Upper lobe of left lung (tissue), 6 donors: ENCODE measurements around the gene RTEL1. TPM values are rescaled to one million over a fixed set of nuclear protein-coding genes. Genes with fewer than 3 reads are reported as not detected.

Experiments
- ATAC-seq, 2 donors: fragments of 200-7000 bp; cut with Tn5 transposase; one replicate each; pipeline ENCODE4 v1.9.1; 2022; ENCODE audit warnings: mild to moderate bottlenecking in 2 of 2, moderate library complexity in 2 of 2; ENCODE audit not compliant: low FRiP score in 2 of 2
- DNase-seq, 2 donors: peaks; one replicate each; pipeline ENCODE4 v3.0.0-alpha.2; 2019 to 2020
- H3K27ac ChIP-seq, 4 donors: fragments of 200-600 bp; sonication (generic); one replicate each; pipeline ENCODE4 v1.5.1; 2016 to 2019
- H3K27me3 ChIP-seq, 4 donors: fragments of 200-600 bp; sonication (generic); one replicate each; pipeline ENCODE4 v1.5.1; 2017 to 2019
- H3K36me3 ChIP-seq, 4 donors: fragments of 200-600 bp; sonication (generic); one replicate each; pipeline ENCODE4 v1.5.1; 2016 to 2019
- H3K4me1 ChIP-seq, 4 donors: fragments of 200-600 bp; sonication (generic); one replicate each; pipeline ENCODE4 v1.5.1; 2018 to 2019
- H3K4me3 ChIP-seq, 4 donors: fragments of 200-600 bp; sonication (generic); one replicate each; pipeline ENCODE4 v1.5.1; 2017 to 2019; ENCODE audit warnings: mild to moderate bottlenecking in 2 of 4, moderate library complexity in 1 of 4
- H3K9me3 ChIP-seq, 4 donors: fragments of 200-600 bp; sonication (generic); one replicate each; pipeline ENCODE4 v1.5.1; 2018 to 2019
- CTCF ChIP-seq, 6 experiments: fragments of 450-650 bp in 4 of 6; fragments of 200-600 bp in 2 of 6; sonication (generic) in 2 of 6; IDR thresholded peaks; one replicate each; pipeline ENCODE4 v1.5.1; 2016 to 2019; ENCODE audit warnings: antibody characterized with exemption in 6 of 6
- EP300 ChIP-seq, 4 donors: sonication (generic); formaldehyde crosslinking; IDR thresholded peaks; one replicate each; pipeline ENCODE4 v1.5.1; 2017; ENCODE audit warnings: antibody characterized with exemption in 4 of 4, control low read depth in 2 of 4
- POLR2A ChIP-seq, 4 donors: fragments of 450-650 bp; IDR thresholded peaks; one replicate each; pipeline ENCODE4 v1.5.1; 2016 to 2017; ENCODE audit warnings: antibody characterized with exemption in 4 of 4, mild to moderate bottlenecking in 2 of 4
- POLR2AphosphoS5 ChIP-seq, 2 donors: sonication (generic); formaldehyde crosslinking; IDR thresholded peaks; one replicate each; pipeline ENCODE4 v1.5.1; 2017; ENCODE audit warnings: antibody characterized with exemption in 2 of 2
- WGBS, 2 donors: methylation state at CpG; one replicate each; pipeline ENCODE4 v1.1.5; 2017 to 2018; 5-methylcytosine and 5-hydroxymethylcytosine counted together
- total RNA-seq, 6 donors: library from RNA; depleted of rRNA in 4 of 6; stranded (reverse); fragments of >200 nt in 4 of 6; gene quantifications; one replicate each; pipeline versions ENCODE4 v1.1.0 to v1.2.1, GENCODE V29; 2016 to 2021
- donor health status: DM: no; HTN: no; CAD: no; lungs with moderate emphysema.
- donor health status: DM: no; HTN: yes; CAD: no; lungs with severe emphysema.

RTEL1 gene
- total RNA-seq, 6 donors from 2014 or later: 8.6 to 73.3 (median 32.5) TPM

DNA sequence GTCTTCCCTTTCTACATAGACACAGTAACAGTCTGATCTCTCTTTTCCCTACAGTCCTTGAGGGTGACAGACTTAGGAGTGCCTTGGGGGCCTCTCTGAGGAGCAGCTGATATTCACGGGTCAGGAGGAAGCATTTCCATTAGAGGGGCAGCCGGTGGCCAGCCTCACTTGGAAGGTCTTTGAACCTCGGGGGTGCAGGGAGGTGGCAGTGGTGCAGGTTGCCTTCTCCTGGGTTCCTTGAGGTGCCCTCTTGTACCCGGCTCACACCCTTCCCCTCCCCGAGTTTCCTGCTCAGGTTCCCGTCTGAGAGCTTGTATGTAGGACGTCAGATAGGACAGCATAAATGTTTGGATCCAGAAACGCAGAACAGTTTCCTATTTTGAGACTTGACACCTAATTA lies 2.5 kb downstream of the RTEL1 start:
- Histone ChIP-seq H3K9me3 (no peaks in the 10 kb centered on the region), H3K27me3 (no peaks in the 10 kb centered on the region), H3K4me1 (peaks cover 16 to 21% (median 21%) of the 10 kb centered on the region in 4 donors), H3K27ac (no peak overlapping the region), H3K4me3 (no peak overlapping the region), H3K36me3 (peaks cover 6 to 51% (median 33%) of the 10 kb centered on the region in 4 donors)
- TF ChIP-seq POLR2AphosphoS5 (IDR thresholded peaks at IDR 0.05) (no peak), POLR2A (IDR thresholded peaks at IDR 0.05) (no peak), CTCF (IDR thresholded peaks at IDR 0.05) (no peak), EP300 (IDR thresholded peaks at IDR 0.05) (no peak)
- no peak for DNase-seq
- ATAC-seq: no peak
- 80 to 100% methylated on average over 6 to 8 of the region's 8 CpGs for WGBS, 2 donors

DNA sequence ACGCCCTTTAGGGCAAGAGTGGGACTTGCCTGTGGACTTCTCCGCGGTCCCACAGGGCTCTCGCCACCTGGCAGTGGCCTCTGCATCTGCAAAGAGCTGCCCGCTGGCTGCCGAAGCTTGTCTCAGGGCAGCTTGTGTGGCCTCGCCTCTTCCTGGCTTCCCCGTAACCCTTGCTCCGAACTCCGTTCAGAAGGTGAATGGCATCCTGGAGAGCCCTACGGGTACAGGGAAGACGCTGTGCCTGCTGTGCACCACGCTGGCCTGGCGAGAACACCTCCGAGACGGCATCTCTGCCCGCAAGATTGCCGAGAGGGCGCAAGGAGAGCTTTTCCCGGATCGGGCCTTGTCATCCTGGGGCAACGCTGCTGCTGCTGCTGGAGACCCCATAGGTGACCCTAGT lies 3.0 kb downstream of the RTEL1 start:
- DNase-seq: no peak
- Histone ChIP-seq H3K4me1 (peaks cover 16 to 21% (median 21%) of the 10 kb centered on the region in 4 donors), H3K9me3 (no peaks in the 10 kb centered on the region), H3K4me3 (no peak overlapping the region), H3K27ac (no peak overlapping the region), H3K27me3 (no peaks in the 10 kb centered on the region), H3K36me3 (peaks cover 6 to 56% (median 37%) of the 10 kb centered on the region in 4 donors)
- TF ChIP-seq EP300 (IDR thresholded peaks at IDR 0.05) (no peak), CTCF (IDR thresholded peaks at IDR 0.05) (no peak), POLR2AphosphoS5 (IDR thresholded peaks at IDR 0.05) (no peak), POLR2A (IDR thresholded peaks at IDR 0.05) (no peak)
- ATAC-seq: no peak
- WGBS, 2 donors: 96% methylated on average over 12 to 22 of the region's 22 CpGs

DNA sequence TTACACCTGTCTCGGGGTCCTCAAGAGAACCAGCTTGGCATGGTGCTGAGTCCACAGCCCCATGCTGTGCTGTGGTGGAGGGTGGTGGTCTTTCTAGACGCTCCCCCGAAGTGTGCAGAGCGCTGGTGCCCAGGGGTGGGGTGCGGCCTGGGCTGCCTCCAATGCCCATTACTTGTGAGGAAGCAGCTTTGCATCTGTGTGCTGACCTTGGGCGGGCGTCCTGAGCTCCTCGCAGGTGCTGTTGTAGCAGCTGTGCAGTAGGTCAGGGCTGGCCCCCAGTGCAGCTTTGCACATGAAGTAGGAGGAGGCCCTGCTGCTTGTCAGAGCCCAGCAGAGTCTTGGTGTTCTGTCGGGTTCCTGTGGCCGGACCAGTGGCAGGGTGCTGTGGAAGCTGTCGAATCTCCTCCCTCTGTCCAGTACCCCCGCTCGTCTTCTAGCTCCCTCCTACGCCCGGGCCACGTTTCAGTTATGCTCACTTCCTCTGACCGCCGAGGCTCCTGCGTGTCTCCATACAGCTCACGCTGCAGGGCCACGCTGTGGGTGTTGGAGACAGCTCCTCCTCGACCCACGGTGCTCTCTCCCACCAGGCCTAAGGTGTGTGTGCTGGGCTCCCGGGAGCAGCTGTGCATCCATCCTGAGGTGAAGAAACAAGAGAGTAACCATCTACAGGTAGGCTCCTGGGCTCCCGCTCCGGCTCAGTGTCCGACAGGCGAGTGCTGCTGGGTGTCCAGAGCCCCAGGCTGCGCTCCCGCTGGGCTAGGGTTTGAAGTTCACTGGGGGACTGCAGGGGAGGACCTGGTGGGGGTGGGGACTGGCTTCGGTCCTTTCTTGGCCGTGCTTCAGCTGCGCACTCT lies 4.1 kb downstream of the RTEL1 start:
- H3K4me3 ChIP-seq: no peak overlapping the region
- TF ChIP-seq POLR2A (IDR thresholded peaks at IDR 0.05): no peak
- TF ChIP-seq CTCF (IDR thresholded peaks at IDR 0.05): no peak
- no peak for TF ChIP-seq EP300 (IDR thresholded peaks at IDR 0.05)
- no peaks in the 10 kb centered on the region for H3K9me3 ChIP-seq
- peaks cover 6 to 64% (median 45%) of the 10 kb centered on the region in 4 donors for H3K36me3 ChIP-seq
- no peak for ATAC-seq
- peaks cover 16 to 21% (median 21%) of the 10 kb centered on the region in 4 donors for H3K4me1 ChIP-seq
- 92 to 93% methylated on average over 23 to 30 of the region's 33 CpGs for WGBS, 2 donors
- DNase-seq: no peak
- no peaks in the 10 kb centered on the region for H3K27me3 ChIP-seq
- H3K27ac ChIP-seq: no peak overlapping the region

DNA sequence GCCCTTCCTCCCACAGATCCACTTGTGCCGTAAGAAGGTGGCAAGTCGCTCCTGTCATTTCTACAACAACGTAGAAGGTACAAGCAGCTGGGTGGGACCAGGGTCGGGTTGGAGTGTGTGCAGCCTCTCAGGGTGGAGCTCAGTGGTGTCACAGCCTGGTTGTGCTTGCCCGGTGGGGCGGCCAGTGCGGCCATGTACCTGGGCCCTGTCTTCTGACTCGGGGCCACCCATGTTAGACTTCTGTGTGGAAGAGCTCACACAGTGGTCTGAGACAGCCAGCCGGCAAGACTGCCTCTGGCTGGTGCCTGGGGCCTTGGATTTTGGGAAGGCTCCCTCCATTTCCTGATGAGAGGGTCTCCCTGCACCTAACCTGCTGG lies 4.7 kb downstream of the RTEL1 start:
- WGBS, 2 donors: 95 to 97% methylated on average over 6 to 9 of the region's 9 CpGs
- ATAC-seq: no peak
- H3K36me3 ChIP-seq: peaks cover 6 to 70% (median 51%) of the 10 kb centered on the region in 4 donors

More for the DNA sequence above, 4.7 kb downstream of the RTEL1 start:
- DNase-seq: no peak
- H3K4me3 ChIP-seq: no peak overlapping the region
- no peak overlapping the region for H3K27ac ChIP-seq
- H3K9me3 ChIP-seq: no peaks in the 10 kb centered on the region
- H3K27me3 ChIP-seq: no peaks in the 10 kb centered on the region
- H3K4me1 ChIP-seq: peaks cover 13 to 15% (median 15%) of the 10 kb centered on the region in 4 donors
- no peak for TF ChIP-seq CTCF (IDR thresholded peaks at IDR 0.05)
- TF ChIP-seq POLR2A (IDR thresholded peaks at IDR 0.05): no peak
- no peak for TF ChIP-seq POLR2AphosphoS5 (IDR thresholded peaks at IDR 0.05)
- TF ChIP-seq EP300 (IDR thresholded peaks at IDR 0.05): no peak
